Bronchial epithelial cell (primary cell): ENCODE results near the gene NEK11. TPM values are rescaled to one million over a fixed set of nuclear protein-coding genes. Genes with fewer than 3 reads are reported as not detected.

Experiments used
- DNase-seq: peaks from one replicate; pipeline ENCODE4 v3.0.0-alpha.2; 2010; ENCODE audit warnings: low read depth
- FAIRE-seq: peaks from 2 replicates; lab custom pipeline; 2011; peaks lifted over from hg19 to GRCh38; lab: Jason Lieb, UNC
- H3K27me3 ChIP-seq: 2 replicates; pipeline ENCODE4 v1.5.1; 2011; ENCODE audit warnings: low read length; ENCODE audit not compliant: control insufficient read depth, insufficient read depth
- H3K36me3 ChIP-seq: 2 replicates; pipeline ENCODE4 v1.5.1; 2011; ENCODE audit warnings: low read length; ENCODE audit not compliant: control insufficient read depth, insufficient read depth
- H3K4me3 ChIP-seq: 2 replicates; pipeline ENCODE4 v1.5.1; 2011; ENCODE audit warnings: mild to moderate bottlenecking, low read depth, low read length, control low read depth
- total RNA-seq: library from RNA; depleted of rRNA; stranded (reverse); fragments of >200 nt; gene quantifications from 2 replicates; pipeline ENCODE4 v1.2.1, GENCODE V29; 2014
- TF ChIP-seq, protein P1 (sequence below): IDR thresholded peaks from 2 replicates; pipeline ENCODE4 v1.5.1; 2011; ENCODE audit warnings: mild to moderate bottlenecking, moderate library complexity, low read length, control low read depth, inconsistent platforms; ENCODE audit not compliant: insufficient read depth, severe bottlenecking

Gene NEK11
- total RNA-seq, 1 donor from 2014 or later = 2.1 TPM

DNA sequence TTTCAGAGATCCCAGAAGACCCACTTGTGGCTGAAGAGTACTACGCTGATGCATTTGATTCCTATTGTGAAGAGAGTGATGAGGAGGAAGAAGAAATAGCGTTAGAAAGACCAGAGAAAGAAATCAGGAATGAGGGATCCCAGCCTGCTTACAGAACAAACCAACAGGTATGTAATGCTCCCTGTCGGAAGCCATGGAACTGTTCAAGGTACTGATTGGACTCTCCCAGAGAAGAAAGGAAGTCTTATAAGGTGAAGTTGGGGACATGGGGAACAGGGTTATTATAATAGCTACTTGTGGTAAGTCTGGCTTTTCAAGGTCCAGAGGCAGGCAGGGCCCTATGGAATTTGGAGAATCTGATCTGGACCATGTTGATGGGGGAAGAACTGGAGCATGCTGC lies 201.8 kb downstream of the NEK11 start:
- TF ChIP-seq, protein P1, sequence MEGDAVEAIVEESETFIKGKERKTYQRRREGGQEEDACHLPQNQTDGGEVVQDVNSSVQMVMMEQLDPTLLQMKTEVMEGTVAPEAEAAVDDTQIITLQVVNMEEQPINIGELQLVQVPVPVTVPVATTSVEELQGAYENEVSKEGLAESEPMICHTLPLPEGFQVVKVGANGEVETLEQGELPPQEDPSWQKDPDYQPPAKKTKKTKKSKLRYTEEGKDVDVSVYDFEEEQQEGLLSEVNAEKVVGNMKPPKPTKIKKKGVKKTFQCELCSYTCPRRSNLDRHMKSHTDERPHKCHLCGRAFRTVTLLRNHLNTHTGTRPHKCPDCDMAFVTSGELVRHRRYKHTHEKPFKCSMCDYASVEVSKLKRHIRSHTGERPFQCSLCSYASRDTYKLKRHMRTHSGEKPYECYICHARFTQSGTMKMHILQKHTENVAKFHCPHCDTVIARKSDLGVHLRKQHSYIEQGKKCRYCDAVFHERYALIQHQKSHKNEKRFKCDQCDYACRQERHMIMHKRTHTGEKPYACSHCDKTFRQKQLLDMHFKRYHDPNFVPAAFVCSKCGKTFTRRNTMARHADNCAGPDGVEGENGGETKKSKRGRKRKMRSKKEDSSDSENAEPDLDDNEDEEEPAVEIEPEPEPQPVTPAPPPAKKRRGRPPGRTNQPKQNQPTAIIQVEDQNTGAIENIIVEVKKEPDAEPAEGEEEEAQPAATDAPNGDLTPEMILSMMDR = no peak
- H3K36me3 ChIP-seq = no peaks in the 10 kb centered on the region
- H3K27me3 ChIP-seq = no peaks in the 10 kb centered on the region
- no peak overlapping the region for H3K4me3 ChIP-seq
- FAIRE-seq = no peak
- DNase-seq = no peak

DNA sequence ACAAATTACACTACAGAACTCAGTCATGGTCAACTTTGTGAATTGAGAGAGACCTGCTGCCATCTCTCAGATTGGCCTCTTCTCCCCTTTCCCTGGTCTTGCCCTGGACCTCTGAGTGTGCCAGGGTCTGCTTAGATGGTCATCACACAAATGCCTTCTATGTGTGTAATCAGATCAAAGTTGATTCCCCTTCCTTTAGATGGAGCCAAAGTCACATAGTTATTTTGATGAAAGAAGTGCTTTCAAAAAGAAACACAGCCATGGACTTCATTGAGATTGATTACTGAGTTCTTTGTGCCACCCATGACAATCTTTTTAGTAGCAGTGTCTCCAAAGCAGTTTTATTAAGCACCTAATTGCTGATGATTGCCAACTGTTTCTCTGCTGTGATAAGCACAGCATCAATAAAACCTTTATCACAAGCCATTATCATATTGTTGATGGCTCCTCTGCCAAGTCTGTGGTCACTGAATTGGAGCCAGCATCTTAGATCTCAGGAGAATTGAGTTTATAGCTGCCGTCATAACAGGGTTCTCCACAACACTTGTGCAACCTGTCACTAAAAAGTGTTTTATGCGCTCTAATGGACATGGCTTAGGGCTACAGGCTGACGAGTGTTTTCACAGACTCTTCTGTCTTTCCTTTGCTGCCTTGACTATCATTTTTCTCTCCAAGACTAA lies 205.2 kb downstream of the NEK11 start:
- TF ChIP-seq, protein P1 = no peak
- H3K4me3 ChIP-seq = no peak overlapping the region
- no peaks in the 10 kb centered on the region for H3K27me3 ChIP-seq
- DNase-seq (peak; percentile 12), FAIRE-seq (peak; percentile 96)
- no peaks in the 10 kb centered on the region for H3K36me3 ChIP-seq

DNA sequence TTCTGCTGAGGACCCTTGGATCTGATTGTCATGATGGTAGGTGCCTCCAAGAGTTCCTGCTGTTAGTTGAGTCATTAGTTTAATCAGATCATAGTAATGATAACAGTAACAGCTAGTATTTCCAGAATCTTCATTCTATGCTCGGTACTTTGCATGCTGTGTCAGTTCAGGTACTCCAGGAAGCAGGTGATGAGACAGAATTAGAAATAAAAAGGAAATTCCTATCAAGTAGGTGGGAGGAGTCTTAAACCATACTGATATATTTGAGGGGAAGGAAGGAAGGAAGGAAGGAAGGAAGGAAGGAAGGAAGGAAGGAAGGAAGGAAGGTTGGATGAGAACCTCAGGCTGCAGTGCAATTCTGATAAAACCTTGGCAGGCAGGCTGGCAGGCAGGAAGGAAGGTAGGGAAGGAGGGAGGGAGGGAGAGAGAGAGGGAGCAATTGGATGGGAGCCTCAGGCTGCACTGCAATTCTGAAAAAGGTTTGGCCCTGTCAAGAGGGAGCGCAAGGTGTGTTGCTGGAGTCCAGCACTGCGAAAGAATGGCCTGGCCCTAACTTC lies 206.1 kb downstream of the NEK11 start:
- no peaks in the 10 kb centered on the region for H3K36me3 ChIP-seq
- no peak overlapping the region for H3K4me3 ChIP-seq
- TF ChIP-seq, protein P1 = no peak
- no peak for DNase-seq
- no peak for FAIRE-seq
- H3K27me3 ChIP-seq = no peaks in the 10 kb centered on the region

DNA sequence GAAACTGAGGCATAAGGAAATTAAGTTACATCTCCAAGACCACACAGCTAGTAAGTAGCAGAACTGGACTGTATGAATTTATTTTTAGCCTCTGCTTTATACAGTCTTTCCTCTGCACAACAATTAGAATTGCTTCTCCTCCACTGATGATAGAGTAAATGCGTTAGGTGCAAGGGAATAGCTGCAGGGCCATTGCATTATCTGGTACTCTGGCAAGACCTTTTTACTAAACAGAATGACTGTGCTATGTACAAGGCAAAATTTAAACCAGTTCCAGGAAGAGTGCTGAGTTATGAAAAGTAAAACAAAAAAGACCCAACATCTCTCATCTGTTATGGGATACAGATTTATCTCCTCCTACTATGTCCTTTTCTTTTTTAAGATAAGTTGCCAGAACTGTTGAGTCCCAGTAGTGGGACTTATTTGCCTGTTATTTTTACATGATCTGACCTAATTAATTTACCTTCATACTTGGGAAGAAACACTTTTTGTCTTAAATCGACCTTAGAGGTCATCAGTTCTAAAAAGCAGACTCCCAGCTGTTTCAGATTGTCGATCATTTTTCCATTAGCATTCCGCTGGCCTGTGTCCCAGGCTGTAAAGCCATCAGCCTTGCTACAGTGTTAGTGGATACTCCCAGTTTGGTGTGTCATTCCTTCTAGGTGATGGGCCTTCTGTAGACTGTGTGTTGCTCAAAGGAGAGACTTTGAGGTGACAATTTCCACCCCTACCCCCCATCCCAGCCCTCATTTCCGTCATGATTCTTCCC lies 207.4 kb downstream of the NEK11 start:
- DNase-seq = no peak
- no peak overlapping the region for H3K4me3 ChIP-seq
- TF ChIP-seq, protein P1 = no peak
- H3K27me3 ChIP-seq = no peaks in the 10 kb centered on the region
- H3K36me3 ChIP-seq = no peaks in the 10 kb centered on the region
- no peak for FAIRE-seq

DNA sequence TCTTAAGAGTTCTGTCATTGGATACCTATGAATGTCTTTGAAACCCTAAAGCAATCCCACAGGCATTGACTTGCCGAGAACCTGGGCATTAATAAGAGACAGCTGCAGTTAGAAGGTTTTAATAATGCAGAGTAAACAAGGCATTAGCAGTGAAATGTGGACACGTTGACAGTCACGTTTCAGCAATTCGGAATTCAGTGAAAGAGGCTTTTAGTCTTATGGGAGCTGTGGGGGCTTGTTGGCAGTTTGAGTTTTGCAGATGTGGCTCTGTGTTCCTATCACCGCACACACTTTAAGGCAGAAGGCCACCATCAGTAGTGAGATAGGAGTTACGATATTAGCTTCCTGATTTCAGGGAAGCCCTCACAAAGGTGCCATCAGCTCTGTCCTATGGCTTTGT lies 209.7 kb downstream of the NEK11 start:
- peak; percentile 20 for DNase-seq

More for the DNA sequence above, 209.7 kb downstream of the NEK11 start:
- Histone ChIP-seq H3K36me3 (no peaks in the 10 kb centered on the region), H3K27me3 (no peaks in the 10 kb centered on the region), H3K4me3 (no peak overlapping the region)
- TF ChIP-seq, protein P1 = no peak
- FAIRE-seq = peak; percentile 84
